ENCODE results near the gene AKR1C2.
A peak's percentile ranks its signal among the peaks of the same experiment; 100 is the strongest.
"Not testable (repeated sequence)": the region's sequence is repeated elsewhere in the genome, so short reads cannot be mapped to it uniquely, and the experiment has no call there.

AKR1C2 gene

DNA sequence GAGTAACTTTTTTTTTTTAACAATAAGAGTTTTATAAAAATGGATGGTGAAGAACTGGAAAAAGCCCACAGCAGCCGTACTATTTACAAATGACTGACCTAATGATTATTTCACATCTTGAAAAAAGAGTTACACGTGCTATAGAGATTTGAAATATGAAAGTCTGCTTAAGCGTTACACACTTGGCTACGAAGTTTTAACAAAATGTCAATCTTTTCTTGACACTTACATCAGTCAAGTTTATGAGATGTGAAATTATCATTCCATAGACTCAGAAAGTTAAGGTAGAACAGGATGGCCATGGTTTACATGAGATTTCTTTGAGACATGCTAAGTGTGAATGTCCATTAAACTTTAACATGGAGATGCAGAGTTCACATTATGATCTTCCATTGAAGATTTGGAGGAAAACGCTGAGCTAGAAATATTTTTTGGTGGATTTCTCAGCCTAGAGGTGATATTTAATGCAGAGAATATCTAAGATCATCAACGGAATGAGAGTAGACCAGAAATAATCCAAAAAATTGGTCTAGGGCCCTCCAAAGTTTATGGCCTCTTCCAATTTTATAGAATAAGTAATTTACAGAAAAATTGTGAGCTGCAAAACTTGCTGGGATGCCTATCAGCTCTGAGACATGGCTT lies 15.5 kb downstream of the AKR1C2 start:
- DNase-seq (ENCODE audit: low spot score): not testable (repeated sequence)

DNA sequence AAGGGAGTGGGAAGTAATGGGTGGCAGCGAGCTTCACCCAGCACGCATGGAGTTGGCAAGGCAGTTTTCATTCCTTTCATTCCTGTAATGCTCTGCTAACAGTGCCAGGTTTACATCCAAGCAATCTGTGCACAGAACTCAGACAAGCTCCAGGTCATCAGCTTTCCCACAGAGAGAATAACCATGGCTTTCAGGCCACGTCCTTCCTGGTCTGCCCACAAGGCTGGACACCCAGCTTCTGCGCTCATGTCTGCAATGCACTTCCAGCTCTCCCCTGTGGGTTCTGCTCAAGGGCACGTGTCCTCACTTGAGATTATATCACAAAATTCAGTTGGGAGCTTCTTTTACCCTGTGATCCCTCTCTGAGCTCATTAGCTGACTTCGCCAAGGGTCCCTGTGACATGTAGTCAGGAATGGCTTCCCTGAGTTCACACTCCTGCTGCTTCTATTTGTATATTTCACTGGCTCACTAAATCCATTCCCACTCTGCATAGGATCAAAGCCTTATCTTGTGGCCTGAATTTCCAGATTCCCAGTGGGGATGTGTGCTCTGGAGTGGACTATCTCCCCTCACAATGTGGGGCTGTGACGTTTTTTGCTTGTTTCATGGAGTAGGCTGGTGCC lies 18.6 kb downstream of the AKR1C2 start:
- peak; percentile 65 for DNase-seq (ENCODE audit: low spot score)

DNA sequence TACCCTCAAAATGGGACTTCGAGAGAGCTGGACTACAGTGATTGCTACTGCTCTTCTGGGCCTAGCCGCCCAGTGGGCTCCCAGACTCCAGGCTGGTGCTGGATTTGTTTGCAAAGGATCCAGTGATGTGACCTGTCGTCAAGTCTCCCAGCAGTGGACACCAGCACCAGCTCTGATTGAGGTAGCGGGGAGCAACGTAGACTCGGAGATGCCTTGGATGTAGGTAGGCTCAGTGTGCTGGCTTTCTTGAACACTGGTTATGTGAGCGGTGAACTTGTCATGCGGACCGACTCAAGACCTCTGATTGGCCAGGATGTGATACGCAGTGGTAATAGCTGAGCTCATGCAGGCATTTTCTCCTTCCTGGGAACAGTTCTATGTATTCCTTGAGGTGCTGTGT lies 19.4 kb downstream of the AKR1C2 start:
- DNase-seq (ENCODE audit: low spot score): no peak

DNA sequence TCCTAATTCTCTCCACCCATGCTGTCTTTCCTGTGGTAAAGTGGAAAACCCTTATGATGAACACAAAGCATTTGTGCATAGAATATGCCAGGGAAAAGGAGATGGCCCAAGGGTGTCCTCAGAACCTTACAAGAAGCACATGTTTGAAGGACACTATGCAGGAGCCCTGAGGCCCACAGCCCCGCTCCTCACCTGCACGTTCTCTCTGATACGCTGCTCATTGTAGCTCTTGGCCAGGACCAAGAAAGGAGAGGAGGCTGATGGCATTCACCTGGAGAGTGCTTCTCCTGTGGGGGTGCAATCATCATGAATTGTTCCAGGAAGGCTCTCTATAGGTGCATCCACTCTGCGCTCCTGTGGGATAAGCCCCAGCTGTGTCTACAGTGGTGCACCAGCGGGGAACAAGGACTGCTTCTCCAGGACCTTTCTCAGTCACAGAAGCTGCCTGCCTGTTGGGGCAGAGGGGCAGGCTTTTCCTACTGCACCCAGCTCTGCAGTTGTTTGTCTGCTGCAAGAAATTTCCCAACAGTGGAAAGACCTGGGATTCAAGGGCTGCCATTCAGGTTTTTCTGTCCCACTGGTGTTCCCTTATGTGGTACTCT lies 19.9 kb downstream of the AKR1C2 start:
- DNase-seq (ENCODE audit: low spot score): no peak

DNA sequence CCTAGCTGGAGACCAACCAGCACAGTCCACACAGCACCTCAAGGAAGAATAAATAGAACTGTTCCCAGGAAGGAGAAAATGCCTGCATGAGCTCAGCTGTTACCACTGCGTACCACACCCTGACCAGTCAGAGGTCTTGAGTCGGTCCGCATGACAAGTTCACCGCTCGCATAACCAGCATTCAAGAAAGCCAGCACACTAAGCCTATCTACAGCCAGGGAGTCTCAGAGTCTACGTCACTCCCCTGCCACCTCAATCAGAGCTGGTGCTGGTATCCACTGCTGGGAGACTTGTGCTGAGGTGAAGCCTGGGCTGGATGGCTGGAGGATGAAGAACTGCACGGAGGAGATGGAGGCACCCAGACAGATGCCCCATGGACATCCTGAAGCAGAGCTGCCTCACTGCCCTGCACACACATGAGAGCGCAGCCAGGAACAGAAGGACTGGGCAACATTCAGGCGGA lies 20.9 kb downstream of the AKR1C2 start:
- peak; percentile 72 for DNase-seq (ENCODE audit: low spot score)

DNA sequence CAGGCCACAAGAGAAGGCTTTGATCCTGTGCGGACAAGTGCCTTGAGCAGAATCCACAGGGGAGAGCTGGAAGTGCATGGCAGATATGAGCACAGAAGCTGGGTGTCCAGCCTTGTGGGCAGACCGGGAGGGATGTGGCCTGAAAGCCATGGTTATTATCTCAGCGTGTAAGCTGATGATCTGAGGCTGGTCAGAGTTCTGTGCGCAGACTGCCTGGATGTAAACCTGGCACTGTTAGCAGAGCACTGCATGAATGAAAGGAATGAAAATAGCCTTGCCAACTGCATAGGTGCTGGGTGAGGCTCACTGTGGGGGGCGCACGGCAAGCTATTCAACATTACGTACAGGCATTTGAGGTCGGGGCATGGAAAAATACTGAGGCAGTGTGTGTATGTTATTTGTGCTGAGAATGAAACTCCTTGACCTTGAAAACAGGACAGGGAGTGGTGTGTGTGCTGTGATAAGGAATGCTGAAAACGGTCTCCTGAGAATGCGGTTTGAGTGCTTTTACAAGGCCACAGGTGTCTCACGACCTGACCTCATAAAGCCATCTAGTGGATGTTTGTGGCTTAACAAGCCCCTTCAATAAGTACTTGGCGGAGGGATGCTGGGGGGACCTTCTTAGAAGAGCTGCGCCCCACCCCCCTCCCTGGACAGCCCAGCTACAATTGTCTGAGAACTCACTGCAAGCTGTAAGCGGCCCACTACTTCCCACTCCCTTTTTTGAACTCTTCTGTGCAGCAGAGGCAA lies 21.8 kb downstream of the AKR1C2 start:
- DNase-seq (ENCODE audit: low spot score): peak; percentile 74

DNA sequence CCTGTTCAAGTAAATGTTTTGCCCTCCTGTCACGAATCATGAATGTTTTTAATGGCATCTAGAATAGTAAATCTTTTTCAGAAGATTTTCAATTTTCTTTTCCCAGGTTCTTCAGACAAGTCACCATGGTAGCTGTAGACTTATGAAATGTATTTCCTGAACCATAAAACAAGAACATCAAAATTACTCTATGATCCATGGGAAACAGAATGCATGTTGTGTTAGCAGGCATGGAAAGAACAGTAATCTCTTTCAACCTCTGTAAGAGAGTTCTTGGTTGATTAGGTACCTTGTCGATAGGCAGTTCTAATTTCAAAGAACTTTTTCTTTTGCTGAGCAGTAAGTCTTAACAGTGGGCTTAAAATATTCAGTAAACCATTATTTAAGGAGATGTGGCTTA lies 22.9 kb downstream of the AKR1C2 start:
- no peak for DNase-seq (ENCODE audit: low spot score)

DNA sequence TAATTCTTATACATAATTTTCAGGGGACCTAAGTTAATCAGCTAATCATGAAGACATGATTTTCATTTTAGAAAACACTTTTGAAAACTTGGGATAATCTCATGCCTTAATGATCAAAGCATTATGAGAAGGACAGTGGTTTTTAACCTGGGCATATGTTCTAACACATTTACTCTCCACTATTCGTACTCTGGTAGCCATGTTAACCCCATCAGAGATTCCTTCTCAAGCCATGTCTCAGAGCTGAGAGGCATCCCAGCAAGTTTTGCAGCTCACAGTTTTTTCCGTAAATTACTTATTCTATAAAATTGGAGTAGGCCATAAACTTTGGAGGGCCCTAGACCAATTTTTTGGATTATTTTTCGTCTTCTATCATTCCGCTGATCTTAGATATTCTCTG lies 24.8 kb downstream of the AKR1C2 start:
- DNase-seq (ENCODE audit: low spot score): no peak

DNA sequence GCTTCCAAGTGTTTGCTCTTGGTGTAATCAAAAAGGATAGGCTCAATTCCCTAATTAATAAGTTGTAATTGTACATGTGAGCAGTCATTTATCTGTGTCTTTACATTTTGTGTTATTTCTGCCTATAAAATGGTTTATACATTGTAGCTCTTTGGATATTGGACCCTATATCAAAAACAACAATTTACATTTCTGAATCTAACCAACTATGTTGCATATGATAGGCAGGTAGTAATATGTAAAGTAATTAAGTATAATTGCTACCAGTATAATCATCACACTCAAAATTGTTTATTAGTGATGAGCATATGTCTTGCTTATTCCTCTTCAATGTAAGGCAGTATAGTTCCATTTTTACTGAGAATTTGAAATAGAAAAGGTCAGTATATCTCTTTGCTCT lies 26.6 kb downstream of the AKR1C2 start:
- no peak for DNase-seq (ENCODE audit: low spot score)

DNA sequence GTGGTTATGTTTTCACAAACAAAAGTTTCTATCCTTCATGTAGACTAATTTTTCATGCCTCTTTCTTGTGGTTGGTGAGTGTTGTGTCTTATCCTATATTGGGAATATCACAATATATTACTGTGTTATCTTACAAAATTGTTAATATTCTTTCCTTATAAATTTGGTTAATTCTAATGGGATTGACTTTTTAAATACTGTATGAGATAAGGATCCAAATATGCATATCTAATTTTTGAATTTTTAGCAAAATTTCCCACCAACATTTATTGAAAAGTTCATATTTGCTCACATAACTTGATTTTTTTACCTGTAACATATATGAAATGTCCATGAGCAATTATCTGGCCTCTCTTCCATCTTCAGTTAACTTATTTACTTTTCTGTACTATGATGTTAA lies 29.3 kb downstream of the AKR1C2 start:
- not testable (repeated sequence) for DNase-seq (ENCODE audit: low spot score)

DNA sequence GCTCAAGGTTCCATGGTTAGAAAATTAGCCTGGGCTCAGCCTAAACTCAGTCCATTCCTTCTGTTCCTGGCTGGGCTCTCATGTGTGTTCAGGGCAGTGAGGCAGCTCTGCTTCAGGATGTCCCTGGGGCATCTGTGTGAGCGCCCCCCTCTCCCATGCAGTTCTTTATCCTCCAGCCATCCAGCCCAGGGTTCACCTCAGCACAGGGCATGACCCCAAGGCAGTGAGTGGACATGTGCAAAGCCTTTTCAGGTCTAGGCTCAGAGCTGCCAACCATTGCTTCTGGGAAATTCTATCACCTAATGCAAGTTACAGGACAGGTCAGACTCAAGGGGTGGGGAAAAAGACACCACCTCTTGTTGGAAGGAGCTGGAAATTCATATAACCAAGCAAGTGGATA lies 30.4 kb downstream of the AKR1C2 start:
- not testable (repeated sequence) for DNase-seq (ENCODE audit: low spot score)

DNA sequence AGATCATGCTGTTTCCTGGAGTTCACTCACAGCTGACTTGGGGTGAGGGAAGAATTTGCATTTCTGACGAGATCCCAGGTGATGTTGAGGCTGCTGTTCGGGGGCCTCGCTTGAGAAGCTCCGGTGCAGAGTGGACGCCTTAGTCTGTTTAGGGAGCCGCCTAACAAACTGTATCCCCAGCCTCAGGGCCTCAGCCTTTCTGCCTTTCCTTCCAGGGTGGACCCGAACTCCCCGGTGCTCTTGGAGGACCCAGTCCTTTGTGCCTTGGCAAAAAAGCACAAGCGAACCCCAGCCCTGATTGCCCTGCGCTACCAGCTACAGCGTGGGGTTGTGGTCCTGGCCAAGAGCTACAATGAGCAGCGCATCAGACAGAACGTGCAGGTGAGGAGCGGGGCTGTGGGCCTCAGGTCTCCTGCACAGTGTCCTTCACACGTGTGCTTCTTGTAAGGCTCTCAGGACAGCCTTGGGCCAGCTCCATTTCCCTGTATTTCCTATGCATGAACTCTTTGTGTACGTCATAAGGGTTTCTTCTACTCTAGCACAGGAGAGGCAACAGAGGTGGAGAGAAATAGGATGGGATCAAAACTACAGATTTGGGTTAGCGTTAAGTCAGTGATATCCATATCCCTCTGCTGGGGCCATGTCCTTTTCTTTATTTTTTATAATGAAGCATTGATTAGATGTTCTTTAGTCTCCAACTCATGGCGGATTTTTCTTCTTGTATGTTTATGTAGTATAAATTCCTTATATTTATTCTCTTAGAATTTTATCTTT lies 31.1 kb downstream of the AKR1C2 start:
- DNase-seq (ENCODE audit: low spot score): not testable (repeated sequence)

DNA sequence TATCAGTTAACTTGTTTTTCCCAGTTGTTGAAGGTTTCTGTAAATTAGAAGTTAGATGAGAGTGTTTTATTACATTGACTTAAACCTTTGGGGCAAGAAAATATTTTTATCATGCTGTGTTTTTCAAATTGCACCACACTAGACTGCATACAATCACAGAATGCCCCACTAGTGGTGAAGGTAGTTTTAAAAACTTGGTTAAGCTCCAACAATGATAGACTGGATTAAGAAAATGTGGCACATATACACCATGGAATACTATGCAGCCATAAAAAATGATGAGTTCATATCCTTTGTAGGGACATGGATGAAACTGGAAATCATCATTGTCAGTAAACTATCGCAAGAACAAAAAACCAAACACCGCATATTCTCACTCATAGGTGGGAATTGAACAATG lies 33.3 kb downstream of the AKR1C2 start:
- DNase-seq (ENCODE audit: low spot score): not testable (repeated sequence)

DNA sequence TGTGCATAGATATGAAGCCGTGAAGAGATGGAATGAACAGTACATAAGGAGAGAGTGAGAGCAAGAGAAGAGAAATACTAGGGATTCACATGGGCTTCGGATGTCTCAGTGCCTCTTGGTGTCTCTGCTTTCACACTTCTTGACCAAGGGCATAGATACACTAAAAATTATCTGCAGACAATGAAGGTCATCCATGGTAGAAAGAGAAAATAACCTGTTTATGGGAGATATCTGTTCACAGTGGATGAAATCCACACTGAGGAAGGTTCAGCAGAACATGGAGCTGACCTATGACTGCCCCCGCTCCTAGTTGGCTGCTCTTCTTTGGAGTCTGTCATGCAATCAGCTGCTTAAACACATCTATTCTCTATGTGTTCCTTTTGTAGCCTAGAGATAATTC lies 34.4 kb downstream of the AKR1C2 start:
- not testable (repeated sequence) for DNase-seq (ENCODE audit: low spot score)

DNA sequence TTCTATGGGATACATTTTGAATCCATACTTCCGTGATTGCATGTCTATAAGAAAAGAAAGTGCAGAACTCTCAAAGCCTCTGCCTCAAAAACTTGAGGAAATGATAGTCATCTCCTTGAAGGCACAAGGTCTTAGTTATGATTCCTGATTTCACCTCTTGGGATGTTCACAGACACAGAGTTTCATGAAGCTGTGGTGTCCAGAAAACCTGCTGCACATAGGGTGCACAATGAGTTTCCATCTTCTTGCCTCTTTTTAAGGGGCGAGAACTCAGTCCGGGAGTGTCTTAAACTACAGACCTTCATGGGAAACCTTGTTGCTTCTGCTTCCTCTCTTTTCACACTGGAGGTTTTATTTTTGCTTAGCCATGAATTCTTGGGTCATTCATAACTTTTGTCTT lies 36.5 kb downstream of the AKR1C2 start:
- DNase-seq (ENCODE audit: low spot score): not testable (repeated sequence)

DNA sequence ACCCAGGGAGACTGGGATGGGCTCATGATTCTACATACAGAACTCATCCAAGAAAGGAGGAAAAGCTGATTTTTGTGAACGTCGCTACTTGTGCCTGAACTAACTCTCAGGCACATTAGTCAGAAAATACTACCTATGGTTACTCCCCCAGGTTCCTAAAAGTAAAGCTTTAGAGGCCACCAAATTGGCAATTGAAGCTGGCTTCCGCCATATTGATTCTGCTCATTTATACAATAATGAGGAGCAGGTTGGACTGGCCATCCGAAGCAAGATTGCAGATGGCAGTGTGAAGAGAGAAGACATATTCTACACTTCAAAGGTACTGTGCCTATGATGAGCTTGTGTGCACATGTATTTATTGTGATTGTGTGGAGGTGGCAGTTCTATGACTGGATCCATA lies 37.9 kb downstream of the AKR1C2 start:
- DNase-seq (ENCODE audit: low spot score): not testable (repeated sequence)

DNA sequence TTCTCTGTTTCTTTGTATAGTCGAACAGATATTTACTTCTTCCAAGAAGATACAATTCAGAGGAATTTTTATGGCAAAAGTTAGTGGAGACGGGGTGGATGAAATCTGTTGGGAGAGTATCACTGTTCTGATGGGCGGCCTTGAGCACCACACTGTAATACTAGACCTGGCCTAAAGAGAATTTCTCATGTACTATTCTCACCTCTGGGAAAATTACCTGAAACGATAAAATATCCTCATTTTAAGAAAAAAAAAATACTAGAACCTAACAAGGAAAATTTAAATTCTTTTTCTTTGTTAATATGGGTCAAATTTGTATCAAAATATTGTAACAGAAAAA lies 39.9 kb downstream of the AKR1C2 start:
- DNase-seq (ENCODE audit: low spot score): not testable (repeated sequence)

DNA sequence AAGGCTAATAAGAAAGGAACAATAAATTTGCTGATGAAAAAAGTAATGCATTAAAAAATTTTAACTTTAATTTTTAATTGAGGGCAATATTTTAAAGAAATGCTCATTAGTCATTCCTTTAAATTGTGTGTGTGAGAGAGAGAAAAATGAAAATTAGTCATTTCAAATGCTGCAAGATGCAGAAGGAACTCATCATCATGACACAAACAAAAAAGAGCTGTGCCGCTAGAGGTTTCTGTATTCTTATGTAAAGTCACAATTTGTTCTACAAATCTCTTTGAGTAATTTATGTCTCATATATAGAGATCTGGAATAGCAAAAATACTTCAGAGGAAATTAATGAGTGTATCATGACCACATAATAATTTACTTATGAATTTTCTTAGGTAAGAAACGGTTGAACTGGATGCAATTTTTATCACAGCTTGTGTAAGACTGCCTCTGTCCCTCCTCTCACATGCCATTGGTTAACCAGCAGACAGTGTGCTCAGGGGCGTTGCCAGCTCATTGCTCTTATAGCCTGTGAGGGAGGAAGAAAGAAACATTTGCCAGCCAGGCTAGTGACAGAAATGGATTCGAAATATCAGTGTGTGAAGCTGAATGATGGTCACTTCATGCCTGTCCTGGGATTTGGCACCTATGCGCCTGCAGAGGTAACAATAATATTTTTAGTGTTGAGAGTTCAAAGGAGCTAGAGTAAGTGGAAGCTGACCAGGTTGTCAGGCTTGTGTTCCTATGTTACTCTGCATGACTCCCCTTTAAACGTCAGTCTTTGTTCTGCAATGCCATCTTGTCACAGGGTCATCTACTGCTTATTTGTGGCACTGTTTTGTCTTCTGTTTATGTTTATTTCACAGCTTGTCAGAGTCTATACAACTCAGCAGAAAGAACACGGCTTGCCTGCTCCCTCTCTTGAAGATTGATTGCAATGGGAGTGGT lies 40.5 kb downstream of the AKR1C2 start, which contains the start of gene AKR1C1:
Gene AKR1C1, plus strand, starts transcription at position 540 of the 939 bp plus-strand sequence. Its CDS starts 30 bp downstream, at position 570.
- not testable (repeated sequence) for DNase-seq (ENCODE audit: low spot score)

DNA sequence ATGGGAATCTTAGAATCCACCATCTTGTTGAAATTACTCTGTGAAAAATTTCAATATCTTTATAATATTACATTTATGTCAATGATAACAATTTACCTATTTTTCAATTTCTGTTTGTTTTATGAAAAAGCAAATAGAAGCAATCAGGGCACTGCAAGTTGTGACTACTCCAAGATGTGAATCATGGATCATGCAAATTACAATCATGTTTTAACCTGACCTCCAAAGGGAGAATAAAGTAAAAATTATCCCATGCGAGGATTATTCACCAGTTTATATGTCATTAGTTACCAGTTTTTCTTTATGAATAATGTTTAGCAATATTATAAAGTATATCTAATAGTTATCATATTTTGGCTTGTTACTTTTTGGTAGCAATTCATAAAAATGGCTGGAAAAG lies 41.3 kb downstream of the AKR1C2 start:
- DNase-seq (ENCODE audit: low spot score): not testable (repeated sequence)

DNA sequence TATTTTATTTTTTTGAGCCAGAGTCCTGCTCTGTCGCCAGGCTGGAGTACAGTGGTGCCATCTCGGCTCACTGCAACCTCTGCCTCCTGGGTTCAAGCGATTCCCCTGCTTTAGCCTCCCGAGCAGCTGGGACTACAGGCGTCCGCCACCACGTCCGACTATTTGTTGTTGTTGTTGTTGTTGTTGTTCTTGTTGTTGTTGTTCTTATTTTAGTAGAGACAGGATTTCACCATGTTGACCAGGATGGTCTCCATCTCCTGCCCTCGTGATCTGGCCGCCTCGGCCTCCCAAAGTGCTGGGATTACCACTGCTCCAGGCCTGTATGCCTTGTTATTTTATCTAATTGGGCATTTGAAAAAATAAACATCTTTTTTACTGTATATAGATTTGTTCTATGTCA lies 42.1 kb downstream of the AKR1C2 start:
- DNase-seq (ENCODE audit: low spot score): not testable (repeated sequence)
